Keratinocyte (primary cell): ENCODE measurements around the gene UMODL1.

Source experiments
- EZH2 ChIP-seq: IDR thresholded peaks from one replicate; pipeline ENCODE4 v1.6.1; 2012; ENCODE audit warnings: inconsistent platforms, mild to moderate bottlenecking, low read length, moderate library complexity
- TF ChIP-seq, protein P1 (sequence below), 3 experiments: IDR thresholded peaks in 1 of 3; conservative IDR thresholded peaks in 1 of 3; optimal IDR thresholded peaks in 1 of 3; 2 replicates in 2 of 3; 3 replicates in 1 of 3; pipeline versions ENCODE3 to v1.5.1; 2011; ENCODE audit warnings: low read length in 3 of 3, mild to moderate bottlenecking in 3 of 3, moderate library complexity in 2 of 3, control low read depth in 1 of 3, inconsistent platforms in 1 of 3; ENCODE audit not compliant: insufficient read depth in 2 of 3; ENCODE audit errors: extremely low read depth in 1 of 3

- TF ChIP-seq, protein P1, sequence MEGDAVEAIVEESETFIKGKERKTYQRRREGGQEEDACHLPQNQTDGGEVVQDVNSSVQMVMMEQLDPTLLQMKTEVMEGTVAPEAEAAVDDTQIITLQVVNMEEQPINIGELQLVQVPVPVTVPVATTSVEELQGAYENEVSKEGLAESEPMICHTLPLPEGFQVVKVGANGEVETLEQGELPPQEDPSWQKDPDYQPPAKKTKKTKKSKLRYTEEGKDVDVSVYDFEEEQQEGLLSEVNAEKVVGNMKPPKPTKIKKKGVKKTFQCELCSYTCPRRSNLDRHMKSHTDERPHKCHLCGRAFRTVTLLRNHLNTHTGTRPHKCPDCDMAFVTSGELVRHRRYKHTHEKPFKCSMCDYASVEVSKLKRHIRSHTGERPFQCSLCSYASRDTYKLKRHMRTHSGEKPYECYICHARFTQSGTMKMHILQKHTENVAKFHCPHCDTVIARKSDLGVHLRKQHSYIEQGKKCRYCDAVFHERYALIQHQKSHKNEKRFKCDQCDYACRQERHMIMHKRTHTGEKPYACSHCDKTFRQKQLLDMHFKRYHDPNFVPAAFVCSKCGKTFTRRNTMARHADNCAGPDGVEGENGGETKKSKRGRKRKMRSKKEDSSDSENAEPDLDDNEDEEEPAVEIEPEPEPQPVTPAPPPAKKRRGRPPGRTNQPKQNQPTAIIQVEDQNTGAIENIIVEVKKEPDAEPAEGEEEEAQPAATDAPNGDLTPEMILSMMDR (optimal IDR thresholded peaks at IDR 0.05 in 1 of 3, IDR thresholded peaks at IDR 0.05 in 1 of 3, conservative IDR thresholded peaks at IDR 0.05 in 1 of 3; ENCODE audit: extremely low read depth in 1 of 3, insufficient read depth in 2 of 3, low read length in 3 of 3): no peak
- TF ChIP-seq EZH2: no peak
These were observed 91.0 kb downstream of the UMODL1 start for GRCh38 chr21:42161956-42162681.
